Mesendoderm (in vitro differentiated cells): Measurements from ENCODE around the gene ACP2.

Experiments
- DNase-seq: peaks from one replicate; pipeline ENCODE4 v3.0.0; 2013
- H2AK5ac ChIP-seq: 2 replicates; pipeline ENCODE4 v1.6.1; 2013; ENCODE audit warnings: low read length, inconsistent platforms
- H2BK120ac ChIP-seq: 2 replicates; pipeline ENCODE4 v1.6.1; 2013; ENCODE audit warnings: low read depth, mild to moderate bottlenecking, low read length, moderate library complexity, mixed read lengths
- H2BK15ac ChIP-seq: replicated peaks from 2 replicates; pipeline ENCODE4 v1.6.1; 2013; ENCODE audit warnings: low read depth, mild to moderate bottlenecking, moderate library complexity
- H2BK5ac ChIP-seq: 2 replicates; pipeline ENCODE4 v1.6.1; 2013; ENCODE audit warnings: low read length, inconsistent platforms
- H3K18ac ChIP-seq: 2 replicates; pipeline ENCODE4 v1.6.1; 2013; ENCODE audit warnings: mild to moderate bottlenecking, low read length, mixed read lengths
- H3K23ac ChIP-seq: one replicate; pipeline ENCODE4 v1.6.1; 2013; ENCODE audit warnings: low read length
- H3K27ac ChIP-seq: 2 replicates; pipeline ENCODE4 v1.5.1; 2013; ENCODE audit warnings: low read depth, mild to moderate bottlenecking, inconsistent platforms, low read length, moderate library complexity
- H3K27me3 ChIP-seq: 2 replicates; pipeline ENCODE4 v1.6.1; 2013; ENCODE audit warnings: low read length, control low read depth, mild to moderate bottlenecking, inconsistent platforms; ENCODE audit not compliant: insufficient read depth, poor library complexity
- H3K36me3 ChIP-seq: 2 replicates; pipeline ENCODE4 v1.6.1; 2013; ENCODE audit warnings: low read length, inconsistent platforms; ENCODE audit not compliant: control insufficient read depth, insufficient read depth
- H3K4ac ChIP-seq: one replicate; pipeline ENCODE4 v1.6.1; 2013; ENCODE audit warnings: low read depth, mild to moderate bottlenecking, low read length, moderate library complexity
- H3K4me1 ChIP-seq: 2 replicates; pipeline ENCODE4 v1.6.1; 2013; ENCODE audit warnings: low read depth, low read length, inconsistent platforms; ENCODE audit not compliant: control insufficient read depth
- H3K4me2 ChIP-seq: 2 replicates; pipeline ENCODE4 v1.6.1; 2013; ENCODE audit warnings: low read length
- H3K4me3 ChIP-seq: 2 replicates; pipeline ENCODE4 v1.5.1; 2013; ENCODE audit warnings: mild to moderate bottlenecking, low read length
- H3K56ac ChIP-seq: one replicate; pipeline ENCODE4 v1.6.1; 2013; ENCODE audit warnings: low read length
- H3K79me1 ChIP-seq: 2 replicates; pipeline ENCODE4 v1.6.1; 2013; ENCODE audit warnings: low read length, inconsistent platforms
- H3K79me2 ChIP-seq: 2 replicates; pipeline ENCODE4 v1.6.1; 2013; ENCODE audit warnings: mild to moderate bottlenecking, low read length; ENCODE audit not compliant: control insufficient read depth, insufficient read depth
- H3K9ac ChIP-seq: 2 replicates; pipeline ENCODE4 v1.6.1; 2013; ENCODE audit warnings: low read length, inconsistent platforms
- H4K5ac ChIP-seq: one replicate; pipeline ENCODE4 v1.6.1; 2013; ENCODE audit warnings: low read length
- H4K8ac ChIP-seq: one replicate; pipeline ENCODE4 v1.6.1; 2013; ENCODE audit warnings: low read depth, mild to moderate bottlenecking, control low read depth, low read length, moderate library complexity
- WGBS: extraction: QIAGEN DNeasy Blood & Tissue Kit; methylation state at CpG from one replicate; pipeline ENCODE4 v1.1.7; 2013; ENCODE audit warnings: low lambda C conversion rate, missing lambda C conversion rate; ENCODE audit not compliant: insufficient coverage; ENCODE audit errors: extremely low coverage; 5-methylcytosine and 5-hydroxymethylcytosine counted together

The ACP2 gene

GRCh38 chr11:47259232-47259977 lies 10.8 kb upstream of the ACP2 start:
- Histone ChIP-seq H3K4ac (no peak overlapping the region), H3K4me1 (peaks cover 5% of the 10 kb centered on the region), H3K9ac (no peak overlapping the region), H3K4me3 (no peak overlapping the region), H3K79me2 (no peaks in the 10 kb centered on the region), H2BK120ac (no peak overlapping the region), H4K8ac (no peak overlapping the region), H3K27ac (no peak overlapping the region), H3K56ac (peak overlapping the region; percentile 61), H3K36me3 (no peaks in the 10 kb centered on the region), H3K18ac (no peak overlapping the region), H2AK5ac (no peak overlapping the region), H3K23ac (no peak overlapping the region), H2BK15ac (no peak overlapping the region), H3K79me1 (no peaks in the 10 kb centered on the region), H3K4me2 (no peak overlapping the region), H3K27me3 (no peaks in the 10 kb centered on the region), H2BK5ac (no peak overlapping the region), H4K5ac (no peak overlapping the region)
- peak; percentile 92 for DNase-seq
- no CpG with 5 or more reads among the region's 10 CpGs for WGBS

DNA sequence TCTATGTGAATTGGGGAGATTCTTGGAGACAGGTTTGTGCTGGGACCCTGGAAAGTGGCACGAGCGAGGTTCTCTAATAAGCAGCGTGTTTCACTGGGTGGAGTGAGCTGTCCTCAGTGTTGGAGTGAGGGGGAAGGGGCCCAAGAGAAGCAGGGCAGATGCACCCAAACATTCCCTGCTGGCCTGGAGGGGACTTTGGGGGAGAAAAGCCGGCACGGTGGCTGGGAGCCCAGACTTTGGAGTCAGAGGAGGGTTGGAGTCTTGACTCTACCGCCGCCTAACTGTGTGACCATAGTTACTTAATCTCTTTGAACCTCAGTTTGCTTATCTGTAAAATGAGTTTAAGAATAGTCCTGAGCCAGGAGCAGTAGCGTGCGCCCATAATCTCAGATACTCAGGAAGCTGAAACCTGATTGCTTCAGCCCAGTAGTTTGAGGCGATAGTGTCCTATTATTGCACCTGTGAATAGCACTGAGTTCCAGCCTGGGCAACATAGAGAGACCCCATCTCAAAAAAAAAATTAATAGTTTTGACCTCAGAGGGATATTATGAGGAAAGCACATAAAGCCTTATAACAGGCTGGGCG lies 9.8 kb upstream of the ACP2 start:
- Histone ChIP-seq H3K23ac (no peak overlapping the region), H3K27me3 (no peaks in the 10 kb centered on the region), H3K4me2 (peak overlapping the region; percentile 21), H2BK5ac (no peak overlapping the region), H3K27ac (peak overlapping the region; percentile 32), H3K4ac (peak overlapping the region; percentile 39), H3K56ac (peak overlapping the region; percentile 88), H3K4me3 (no peak overlapping the region), H3K36me3 (no peaks in the 10 kb centered on the region), H2AK5ac (no peak overlapping the region), H4K5ac (no peak overlapping the region), H2BK120ac (no peak overlapping the region), H2BK15ac (no peak overlapping the region), H3K79me2 (no peaks in the 10 kb centered on the region), H3K9ac (peak overlapping the region; percentile 66), H3K79me1 (peaks cover 1% of the 10 kb centered on the region), H3K18ac (peak overlapping the region; percentile 33), H3K4me1 (peaks cover 5% of the 10 kb centered on the region), H4K8ac (no peak overlapping the region)
- no CpG with 5 or more reads among the region's 11 CpGs for WGBS
- DNase-seq = no peak

DNA sequence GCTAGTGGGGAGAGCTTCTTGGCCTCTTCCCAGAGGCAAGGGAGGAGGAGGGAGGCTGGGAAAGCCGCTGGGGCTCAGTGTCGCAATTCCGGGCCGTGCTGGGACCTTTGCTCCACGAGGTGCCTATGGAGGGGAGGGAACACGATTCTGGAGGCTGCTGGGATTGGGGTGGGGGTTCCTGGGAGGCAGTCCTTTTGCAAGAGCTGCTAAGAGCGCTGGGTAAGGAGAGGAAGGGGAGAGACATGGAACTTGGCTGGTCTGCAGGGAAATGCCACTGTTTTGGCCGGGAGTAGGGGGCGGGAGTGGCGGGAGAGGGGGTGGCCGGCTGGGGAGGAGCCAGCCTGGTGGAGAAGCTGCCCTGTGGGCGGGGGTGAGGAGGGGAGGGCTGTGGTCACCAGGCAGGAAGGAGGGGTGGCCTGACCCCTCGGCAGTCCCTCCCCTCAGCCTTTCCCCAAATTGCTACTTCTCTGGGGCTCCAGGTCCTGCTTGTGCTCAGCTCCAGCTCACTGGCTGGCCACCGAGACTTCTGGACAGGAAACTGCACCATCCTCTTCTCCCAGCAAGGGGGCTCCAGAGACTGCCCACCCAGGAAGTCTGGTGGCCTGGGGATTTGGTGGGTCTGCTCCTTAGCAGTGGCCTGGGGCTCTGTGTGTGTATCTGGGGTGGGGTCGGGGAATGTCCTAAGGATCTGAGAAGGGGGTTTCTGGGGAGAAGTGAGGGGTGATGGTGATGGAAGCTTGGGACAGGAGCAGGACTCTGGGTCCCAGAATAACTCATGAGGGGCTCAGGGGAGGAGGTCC lies 9.1 kb upstream of the ACP2 start, which contains the start of gene NR1H3:
Gene NR1H3 (plus strand): TSS at position 480 of the 800 bp plus-strand sequence. CDS start 1,221 bp downstream, outside the sequence.
- peak within 1 kb of the TSS; percentile 73 for H3K9ac ChIP-seq
- H3K27ac ChIP-seq = peak within 1 kb of the TSS; percentile 58
- H3K56ac ChIP-seq = peak within 1 kb of the TSS; percentile 88
- no peaks in the 10 kb centered on the region for H3K36me3 ChIP-seq
- no peak within 1 kb of the TSS for H2BK15ac ChIP-seq
- no peak within 1 kb of the TSS for H2BK120ac ChIP-seq
- H3K4me1 ChIP-seq = peaks cover 5% of the 10 kb centered on the region
- no peaks in the 10 kb centered on the region for H3K79me2 ChIP-seq
- H3K79me1 ChIP-seq = peaks cover 1% of the 10 kb centered on the region
- H2BK5ac ChIP-seq = peak within 1 kb of the TSS; percentile 54
- peak within 1 kb of the TSS; percentile 55 for H3K4me2 ChIP-seq
- no peak within 1 kb of the TSS for H2AK5ac ChIP-seq
- peak within 1 kb of the TSS; percentile 16 for H4K8ac ChIP-seq
- peak within 1 kb of the TSS; percentile 33 for H3K18ac ChIP-seq
- H3K4ac ChIP-seq = peak within 1 kb of the TSS; percentile 39
- no CpG with 5 or more reads among the region's 15 CpGs for WGBS
- peak; percentile 91 for DNase-seq
- no peak within 1 kb of the TSS for H4K5ac ChIP-seq
- H3K27me3 ChIP-seq = no peaks in the 10 kb centered on the region
- H3K23ac ChIP-seq = no peak within 1 kb of the TSS
- no peak within 1 kb of the TSS for H3K4me3 ChIP-seq

DNA sequence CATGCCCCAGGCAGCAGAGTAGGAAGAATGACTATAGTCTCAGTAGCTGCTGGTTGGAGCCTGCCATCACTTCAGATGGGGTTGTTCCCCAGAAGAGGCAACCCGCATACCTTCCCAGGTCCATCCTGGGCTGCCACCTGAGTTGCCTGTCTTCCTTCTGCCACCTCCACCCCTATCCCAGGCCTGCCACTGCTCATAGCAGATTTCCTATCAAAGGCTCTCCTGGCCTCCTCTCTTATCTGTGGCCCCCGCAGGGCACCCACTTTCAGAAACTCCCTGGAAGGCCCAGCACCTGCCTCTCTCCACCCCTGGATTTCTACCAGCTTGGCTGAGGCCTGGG lies 8.5 kb upstream of the ACP2 start:
- peaks cover 1% of the 10 kb centered on the region for H3K79me1 ChIP-seq
- H3K23ac ChIP-seq = no peak overlapping the region
- peak overlapping the region; percentile 55 for H3K4me2 ChIP-seq
- no CpG with 5 or more reads among the region's 2 CpGs for WGBS
- H3K4ac ChIP-seq = no peak overlapping the region
- H3K18ac ChIP-seq = peak overlapping the region; percentile 9
- H3K27ac ChIP-seq = peak overlapping the region; percentile 58
- no peak overlapping the region for H4K5ac ChIP-seq
- peaks cover 5% of the 10 kb centered on the region for H3K4me1 ChIP-seq
- H3K36me3 ChIP-seq = no peaks in the 10 kb centered on the region
- no peak overlapping the region for H2BK120ac ChIP-seq
- H3K79me2 ChIP-seq = no peaks in the 10 kb centered on the region
- no peak for DNase-seq
- no peak overlapping the region for H3K4me3 ChIP-seq
- no peaks in the 10 kb centered on the region for H3K27me3 ChIP-seq
- peak overlapping the region; percentile 54 for H2BK5ac ChIP-seq
- H3K56ac ChIP-seq = peak overlapping the region; percentile 88
- peak overlapping the region; percentile 73 for H3K9ac ChIP-seq
- H4K8ac ChIP-seq = peak overlapping the region; percentile 16
- H2BK15ac ChIP-seq = no peak overlapping the region
- no peak overlapping the region for H2AK5ac ChIP-seq

- Histone ChIP-seq H3K27me3 (no peaks in the 10 kb centered on the region), H3K4me2 (no peak overlapping the region), H2BK120ac (no peak overlapping the region), H4K8ac (no peak overlapping the region), H3K56ac (no peak overlapping the region), H3K4ac (no peak overlapping the region), H3K36me3 (no peaks in the 10 kb centered on the region), H3K79me1 (peaks cover 1% of the 10 kb centered on the region), H2BK15ac (no peak overlapping the region), H3K23ac (no peak overlapping the region), H3K4me3 (no peak overlapping the region), H2BK5ac (no peak overlapping the region), H3K27ac (no peak overlapping the region), H3K9ac (no peak overlapping the region), H3K4me1 (peaks cover 5% of the 10 kb centered on the region), H3K79me2 (no peaks in the 10 kb centered on the region), H3K18ac (no peak overlapping the region), H2AK5ac (no peak overlapping the region), H4K5ac (no peak overlapping the region)
- DNase-seq = no peak
- WGBS = no CpG with 5 or more reads among the region's 6 CpGs
Measured at GRCh38 chr11:47256374-47256773, 7.8 kb upstream of the ACP2 start.
